NCI-H2081 treated with DMSO at 0.1 percent for 48 hours (cell line): ENCODE measurements around the gene REXO2.

ENCODE experiments used
- DNase-seq: peaks from one replicate; lab custom pipeline; 2025; lab: John Stamatoyannopoulos, UW

REXO2 gene

DNA sequence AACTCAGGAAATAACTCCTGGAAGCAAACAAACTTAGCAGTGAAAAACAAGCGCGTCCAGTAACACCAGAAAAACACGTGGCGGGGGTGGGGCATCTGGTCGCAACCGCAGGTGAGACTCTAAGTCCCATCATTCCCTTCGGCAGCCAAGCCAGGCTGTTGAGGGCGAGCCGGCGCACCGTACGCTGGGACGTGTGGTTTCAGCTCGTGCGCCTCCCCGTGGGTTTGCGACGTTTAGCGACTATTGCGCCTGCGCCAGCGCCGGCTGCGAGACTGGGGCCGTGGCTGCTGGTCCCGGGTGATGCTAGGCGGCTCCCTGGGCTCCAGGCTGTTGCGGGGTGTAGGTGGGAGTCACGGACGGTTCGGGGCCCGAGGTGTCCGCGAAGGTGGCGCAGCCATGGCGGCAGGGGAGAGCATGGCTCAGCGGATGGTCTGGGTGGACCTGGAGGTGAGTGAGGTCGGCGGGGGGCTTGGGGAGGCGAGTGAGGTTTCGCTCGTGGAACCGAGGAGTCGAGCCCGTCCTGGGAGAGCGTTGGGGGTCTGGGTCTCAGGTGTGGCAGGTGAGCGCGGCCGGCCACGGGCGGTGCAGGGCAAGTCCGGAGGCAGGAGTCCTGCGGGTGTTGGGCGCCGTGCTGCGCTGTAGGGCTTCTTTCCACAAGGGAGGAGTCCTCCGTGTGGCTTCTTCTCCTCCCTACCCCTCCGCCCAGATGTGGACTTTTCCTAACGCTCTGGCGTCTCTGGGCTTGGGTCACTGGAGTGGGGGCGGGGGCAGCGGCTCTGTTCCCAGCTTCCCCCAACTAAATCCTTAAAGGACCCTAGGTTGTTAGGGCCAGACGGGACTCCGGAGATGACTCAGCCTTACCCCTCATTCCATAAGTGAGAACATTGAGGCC is at the start of gene REXO2:
REXO2 (plus strand) TSS at position 239 of the 892 bp plus-strand sequence; CDS start at position 301, 62 bp downstream.
- DNase-seq, result peak; percentile 80

DNA sequence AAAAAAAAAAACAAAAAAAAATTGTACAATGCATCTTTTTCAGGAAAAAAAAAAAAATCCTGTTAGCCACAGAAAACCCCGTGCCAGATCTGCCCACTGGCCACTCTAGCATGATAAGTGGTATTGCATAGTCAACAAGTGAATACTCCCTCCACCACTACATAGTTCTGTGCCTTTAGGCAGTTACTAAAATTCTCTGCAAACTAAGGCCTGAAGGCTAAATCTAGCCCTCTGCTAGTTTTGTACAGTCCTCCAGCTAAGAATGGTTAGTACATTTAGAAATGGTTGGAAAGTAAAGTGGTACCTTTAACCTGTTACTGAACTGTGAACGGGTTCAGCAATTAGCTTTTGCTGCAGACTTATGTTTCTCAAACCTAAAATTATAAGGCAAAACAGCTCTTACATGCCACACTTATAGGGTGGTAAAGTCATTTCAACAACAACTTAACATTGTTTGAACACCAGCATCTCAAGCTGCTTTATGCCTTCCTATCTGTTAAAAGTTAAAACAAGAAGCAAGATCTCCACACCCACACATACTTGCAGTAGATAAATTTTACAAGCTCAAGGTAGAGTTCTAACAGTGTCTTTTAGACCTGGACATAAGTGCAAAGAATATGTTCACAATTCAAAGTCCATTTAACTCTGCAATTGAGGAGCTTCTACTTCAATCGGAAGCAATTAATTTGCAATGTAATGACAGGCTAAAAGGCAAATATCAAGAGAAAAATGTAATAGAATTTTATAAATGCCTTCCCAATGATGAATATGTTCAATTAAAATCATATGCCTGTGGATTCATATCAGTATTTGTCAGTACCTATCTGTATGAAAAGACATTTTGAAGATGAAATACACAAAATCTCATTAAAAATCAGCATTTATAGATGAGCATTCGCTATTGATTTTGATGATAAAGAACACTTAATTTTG is 46.3 kb upstream of the REXO2 start:
- DNase-seq, result no peak

DNA sequence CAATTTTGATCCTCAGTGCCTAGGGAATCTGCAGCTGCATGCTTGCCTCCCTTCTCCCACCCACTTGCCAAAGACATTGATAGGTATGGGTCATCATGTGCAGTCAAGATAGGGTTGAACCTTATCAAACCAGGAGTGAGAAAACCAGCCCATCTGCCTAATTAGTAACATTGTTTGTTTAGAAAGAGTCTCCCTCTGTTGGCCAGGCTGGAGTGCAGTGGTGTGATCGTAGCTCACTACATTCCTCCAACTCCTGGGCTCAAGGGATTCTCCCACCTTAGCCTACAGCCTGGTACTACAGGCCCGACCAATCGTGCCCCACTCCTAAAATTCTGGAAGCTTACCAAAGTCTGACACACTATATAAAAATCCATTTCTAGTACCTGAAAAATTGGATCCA is 43.5 kb upstream of the REXO2 start:
- no peak for DNase-seq

DNA sequence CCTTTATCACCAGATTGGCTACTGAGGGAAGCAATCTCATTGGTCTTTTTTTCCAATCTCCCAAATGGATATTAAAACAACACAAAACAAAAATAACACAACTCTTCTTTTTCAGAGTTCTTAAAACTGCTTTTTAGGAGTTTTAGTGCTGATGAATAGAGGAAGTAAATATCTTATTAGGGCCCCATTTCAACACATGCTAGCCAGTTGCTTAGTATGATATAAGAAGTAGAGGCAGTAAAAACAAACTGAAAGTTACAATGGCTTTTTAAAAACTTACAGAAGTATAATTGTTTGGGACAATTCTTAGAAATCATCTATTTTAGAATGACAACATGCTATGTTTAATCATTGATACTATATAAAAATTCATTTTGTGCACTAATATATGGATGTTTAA is 42.4 kb upstream of the REXO2 start:
- DNase-seq, result no peak

DNA sequence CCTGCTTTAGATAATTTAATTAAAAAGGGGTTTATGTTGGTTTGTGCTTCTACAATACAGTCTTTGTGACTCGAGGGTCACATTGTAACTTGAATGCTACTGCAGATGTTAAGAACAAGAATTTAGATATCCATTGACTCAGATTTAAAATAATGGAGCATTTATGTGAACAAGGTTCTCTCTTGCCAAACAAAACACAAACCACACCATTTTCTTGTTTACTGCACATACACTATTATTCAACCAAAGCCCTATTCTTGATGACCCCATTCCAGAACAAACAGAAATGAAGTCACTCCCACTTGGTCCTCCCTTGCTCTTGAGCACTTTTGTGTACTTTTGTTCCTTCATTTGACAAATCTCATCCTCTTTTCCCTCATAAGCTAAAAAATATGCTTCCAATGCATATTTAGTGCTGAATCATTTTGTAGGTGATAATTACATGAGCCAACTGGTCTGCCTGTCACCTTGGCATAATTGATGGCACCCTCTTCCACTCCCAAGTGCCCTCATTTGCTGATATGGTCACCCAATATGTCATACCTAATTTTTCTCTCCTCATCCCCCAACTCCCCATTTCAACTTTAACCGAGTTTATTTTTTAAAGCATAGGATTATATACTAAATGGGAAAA is 41.8 kb upstream of the REXO2 start:
- no peak for DNase-seq

DNA sequence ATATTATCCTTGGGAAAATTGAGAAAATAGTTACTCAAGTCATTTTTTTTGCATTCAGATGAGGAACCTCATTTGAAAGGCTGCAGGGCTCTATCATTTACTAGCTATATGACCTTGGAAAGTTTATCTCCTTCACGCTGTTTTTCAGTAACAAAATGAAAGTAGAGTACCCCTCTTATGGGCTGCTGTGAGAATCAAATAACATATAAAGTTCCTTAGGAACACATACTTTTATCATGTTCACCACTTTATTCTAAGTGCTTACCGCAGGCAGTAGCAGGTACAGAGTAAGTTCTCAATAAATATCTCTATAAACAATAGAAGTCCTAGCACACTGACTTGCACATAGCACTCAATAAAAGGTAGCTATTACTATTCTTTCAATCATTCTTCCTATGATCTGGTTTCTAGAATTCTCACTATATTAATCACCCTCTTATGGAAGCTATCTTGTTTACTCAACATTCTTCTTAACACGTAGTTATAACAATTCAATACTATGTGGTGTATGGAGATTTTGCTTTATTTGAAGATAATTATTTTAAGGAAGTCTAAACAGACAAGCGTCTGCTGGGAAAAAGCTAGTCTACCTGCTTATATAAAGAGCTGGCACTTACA is 40.9 kb upstream of the REXO2 start:
- DNase-seq, result no peak

DNA sequence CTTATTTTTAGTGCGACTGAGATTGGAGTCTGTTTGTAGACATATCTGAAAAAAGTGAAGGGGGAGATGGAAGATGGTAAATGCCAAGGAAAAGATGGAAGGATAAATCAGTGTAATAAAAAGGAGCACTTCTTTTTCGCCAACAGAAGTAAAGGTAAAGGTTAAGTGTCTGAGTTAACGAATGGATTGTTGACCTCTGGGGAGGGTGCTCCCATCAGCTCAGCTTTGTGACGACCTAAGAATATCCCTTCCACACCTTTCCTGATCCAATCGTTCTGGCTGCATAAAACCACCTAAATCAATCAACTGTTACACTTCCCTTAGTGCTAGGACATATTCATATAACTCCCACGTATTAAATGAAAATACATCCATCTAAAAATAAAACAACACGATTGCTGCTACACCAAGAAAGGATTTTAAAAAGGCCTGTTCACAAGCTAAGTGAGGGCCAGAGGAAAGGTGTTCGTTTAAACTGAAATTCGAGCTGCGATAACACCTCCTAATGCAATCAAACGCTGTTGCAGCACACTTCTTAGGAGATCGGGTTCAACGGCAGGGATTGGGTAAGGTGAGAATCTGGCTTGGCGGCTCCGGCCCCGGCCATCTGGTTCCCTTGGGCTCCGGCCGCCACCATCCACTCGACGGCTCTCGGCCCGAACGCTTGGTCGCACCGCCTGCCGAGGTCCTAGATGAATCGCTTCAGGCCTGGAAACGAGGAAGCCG is 39.6 kb upstream of the REXO2 start:
- DNase-seq, result no peak

DNA sequence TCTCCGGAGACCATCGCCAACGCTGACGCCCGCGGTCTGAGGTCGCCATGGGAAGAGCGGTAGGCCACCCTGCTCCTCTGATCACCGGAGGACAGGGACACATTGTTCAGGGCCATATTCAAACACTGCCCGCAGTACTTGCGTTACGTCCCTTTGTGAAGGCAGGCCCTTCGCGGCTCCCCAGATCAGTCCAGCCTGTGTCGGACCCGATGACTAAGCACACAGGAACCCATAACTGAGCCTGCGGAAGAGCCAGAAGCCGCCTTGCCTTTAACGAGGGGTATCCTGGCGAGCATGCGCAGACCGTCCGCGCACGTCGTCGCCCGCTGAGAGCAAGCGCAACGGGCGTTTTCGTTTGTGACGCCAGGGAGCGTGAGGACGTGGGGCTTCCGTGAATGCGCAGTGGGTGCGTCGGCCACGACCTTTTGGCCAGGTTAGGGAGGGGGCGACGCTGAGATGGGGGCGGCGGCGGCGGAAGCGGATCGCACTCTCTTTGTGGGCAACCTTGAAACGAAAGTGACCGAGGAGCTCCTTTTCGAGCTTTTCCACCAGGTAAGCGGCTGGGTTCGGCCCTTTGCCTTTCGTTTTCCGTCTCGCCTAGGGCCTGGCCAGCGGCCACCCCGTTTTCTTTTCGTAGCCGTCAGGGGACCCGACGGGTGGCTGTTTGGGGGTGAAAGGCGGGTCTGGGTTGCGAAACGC is 38.9 kb upstream of the REXO2 start, which contains the start of the genes C11orf71 and RBM7:
C11orf71 (minus strand) TSS at position 296 of the 699 bp plus-strand sequence; CDS start at position 116, 180 bp downstream.
RBM7 (plus strand) TSS at position 451 of the 699 bp plus-strand sequence; CDS start at position 457, 6 bp downstream.
- peak; percentile 79 for DNase-seq

DNA sequence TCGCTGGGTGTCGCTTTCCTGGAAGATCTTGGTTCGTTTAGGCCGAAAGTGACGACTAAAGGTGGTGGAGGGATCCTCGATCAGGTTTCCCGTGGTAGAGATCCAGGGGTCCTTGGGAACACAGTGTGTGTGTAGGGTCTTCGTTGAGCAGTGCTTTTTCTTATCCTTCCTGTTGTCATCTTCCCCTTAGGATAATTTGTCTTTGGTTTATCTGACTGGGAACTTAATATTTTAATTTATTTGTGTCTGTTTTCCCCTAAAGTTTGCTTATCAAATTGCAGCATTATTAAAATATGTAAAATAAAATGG is 38.4 kb upstream of the REXO2 start:
- DNase-seq, result no peak

DNA sequence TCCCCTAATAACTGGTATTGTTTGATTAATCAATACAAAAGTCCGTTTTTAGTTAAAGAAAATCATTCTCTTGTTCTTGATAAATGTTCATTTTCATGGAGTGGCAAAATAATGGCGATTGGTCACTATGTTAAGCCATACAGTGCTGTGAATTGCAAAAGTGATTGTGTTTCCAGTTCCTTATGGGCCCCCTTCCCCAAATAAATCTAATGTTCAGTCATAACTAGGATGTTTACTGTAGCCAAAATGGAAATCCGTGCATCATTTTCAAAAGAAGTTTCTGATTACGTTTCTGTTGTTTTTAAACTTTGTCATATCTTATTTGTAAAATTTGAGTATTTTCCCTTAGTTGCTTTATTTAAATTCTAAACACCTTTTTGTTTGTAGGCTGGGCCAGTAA is 38.0 kb upstream of the REXO2 start:
- no peak for DNase-seq

DNA sequence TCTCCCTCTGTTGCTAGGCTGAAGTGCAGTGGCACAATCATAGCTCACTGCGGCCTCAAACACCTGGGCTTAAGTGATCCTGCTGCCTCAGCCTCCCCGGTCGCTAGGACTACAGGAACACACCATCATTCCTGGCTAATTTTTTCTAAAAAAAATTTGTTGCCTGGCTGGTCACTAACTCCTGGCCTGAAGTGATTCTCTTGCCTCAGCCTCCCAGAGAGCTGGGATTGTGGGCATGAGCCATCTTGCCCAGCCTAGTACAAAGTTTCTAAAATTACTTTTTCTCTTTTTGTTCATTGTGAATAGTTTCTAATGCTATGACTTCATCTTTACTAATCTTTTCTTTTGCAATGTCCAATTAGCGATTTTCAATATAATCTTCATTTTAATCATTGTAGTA is 26.3 kb upstream of the REXO2 start:
- no peak for DNase-seq

DNA sequence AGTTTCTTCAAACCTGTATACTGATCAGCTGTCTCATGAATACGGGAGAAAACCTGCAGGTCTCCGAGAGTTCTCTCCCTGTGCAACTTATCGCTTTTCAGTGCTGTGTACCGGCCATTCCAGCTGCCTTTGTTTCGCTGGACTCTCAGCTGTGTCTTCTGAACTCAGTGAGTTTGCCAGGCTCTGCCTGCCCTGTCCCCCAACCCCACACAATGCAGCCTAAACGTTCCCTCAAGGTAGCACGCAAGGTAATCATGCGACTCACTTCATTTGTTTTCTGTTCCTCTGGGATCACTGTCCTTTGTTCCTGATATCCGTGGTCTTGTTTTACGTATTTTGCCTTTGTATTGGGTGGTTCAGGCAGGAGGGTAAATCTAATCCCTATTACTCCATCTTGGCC is 25.3 kb upstream of the REXO2 start:
- DNase-seq, result no peak

DNA sequence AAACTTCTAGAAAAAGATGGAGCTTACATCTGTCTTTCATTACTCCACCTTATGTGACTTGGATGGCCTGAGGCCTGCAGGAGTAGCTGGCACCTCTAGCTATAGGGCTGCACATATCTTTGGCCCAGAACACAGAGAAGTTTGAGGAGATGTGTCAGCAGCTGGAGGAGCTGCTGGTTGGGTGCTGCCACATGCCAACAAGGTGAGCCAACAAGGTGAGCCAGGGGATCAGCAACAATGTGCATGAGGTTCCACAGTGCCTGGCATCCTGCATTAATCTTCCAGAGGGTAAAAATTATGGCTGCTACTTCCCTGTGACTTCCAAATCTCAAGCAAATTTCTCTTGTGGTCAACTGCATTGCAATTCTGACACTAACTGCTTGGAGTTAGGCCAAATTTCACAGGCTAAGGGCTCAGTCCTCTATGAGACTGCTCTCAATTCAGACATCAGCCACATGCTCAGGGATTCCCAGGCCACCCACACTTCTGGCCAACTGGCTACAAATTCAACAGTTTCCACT is 22.8 kb upstream of the REXO2 start:
- no peak for DNase-seq

DNA sequence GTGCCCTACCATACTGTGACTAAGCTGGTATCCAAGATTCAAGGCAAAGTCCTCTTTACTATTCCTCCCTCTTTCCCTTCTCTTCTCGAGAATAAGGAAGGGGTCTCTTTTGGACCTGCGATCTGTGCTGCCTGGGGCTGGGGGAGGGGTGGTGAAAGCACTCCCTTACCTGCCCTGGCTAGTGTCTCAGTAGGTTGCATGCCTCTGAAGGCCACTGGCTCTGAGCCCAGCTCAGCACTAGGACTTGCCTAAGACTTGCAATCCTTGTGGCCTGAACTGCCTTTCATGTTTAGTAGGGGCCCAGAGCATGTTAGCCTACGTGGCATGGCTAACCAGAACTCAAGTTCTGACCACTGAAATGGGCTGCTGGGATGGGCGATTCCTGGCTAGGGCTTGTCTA is 13.0 kb upstream of the REXO2 start:
- no peak for DNase-seq

DNA sequence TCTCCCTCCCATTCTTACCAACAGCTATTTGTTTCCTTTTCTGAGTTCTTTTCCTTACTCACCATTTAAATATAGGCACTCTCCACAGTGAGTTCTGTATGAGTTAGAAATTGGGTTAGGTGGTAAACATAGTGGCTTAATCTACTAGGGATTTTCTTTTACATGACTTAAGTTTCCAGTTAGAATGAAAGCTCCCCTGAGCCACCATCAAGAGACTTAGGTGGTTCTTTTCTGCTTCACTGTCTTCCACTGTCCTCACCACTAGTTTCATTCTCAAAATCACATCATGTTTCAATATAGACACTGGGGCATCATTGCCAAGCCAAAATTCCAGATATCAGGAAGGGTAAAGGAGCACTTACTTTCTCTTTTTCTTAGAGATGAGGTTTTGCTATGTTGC is 9.0 kb upstream of the REXO2 start:
- no peak for DNase-seq

DNA sequence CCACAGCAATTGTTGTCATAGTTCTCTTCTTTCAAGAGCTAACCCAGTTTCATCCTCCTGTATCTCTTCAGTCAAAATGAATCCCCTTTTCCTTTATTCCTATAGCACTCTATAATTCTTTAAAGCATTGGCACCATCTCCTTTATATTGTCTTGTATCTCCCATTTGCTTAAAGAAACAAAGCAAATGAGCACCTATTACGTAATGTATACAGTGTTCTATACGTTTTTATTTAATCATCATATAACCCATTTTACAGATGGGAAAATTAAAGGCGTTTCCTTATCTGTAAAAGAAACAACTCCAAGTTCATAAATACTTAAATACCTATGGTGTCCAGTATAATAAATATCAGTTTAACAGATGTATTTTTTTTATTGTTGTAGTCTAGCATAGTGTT is 6.4 kb upstream of the REXO2 start:
- no peak for DNase-seq

DNA sequence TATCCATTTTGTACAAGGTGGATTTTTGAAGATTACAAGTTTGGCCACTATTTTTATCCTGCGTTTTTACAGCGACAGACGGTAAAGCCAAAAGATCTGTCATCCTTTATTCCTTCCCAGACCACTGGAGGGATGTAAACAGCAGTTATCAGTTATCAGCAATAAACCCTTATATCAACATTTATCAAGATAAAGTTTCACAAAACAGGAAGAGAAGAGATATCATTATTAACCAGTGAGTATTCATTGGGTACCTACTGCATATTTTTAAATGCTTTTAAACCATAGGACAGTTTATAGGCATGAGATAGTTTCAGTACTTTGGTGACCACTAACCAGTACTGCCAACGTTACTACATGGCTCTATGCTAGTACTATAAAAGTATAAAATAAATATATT is 5.9 kb upstream of the REXO2 start:
- no peak for DNase-seq

DNA sequence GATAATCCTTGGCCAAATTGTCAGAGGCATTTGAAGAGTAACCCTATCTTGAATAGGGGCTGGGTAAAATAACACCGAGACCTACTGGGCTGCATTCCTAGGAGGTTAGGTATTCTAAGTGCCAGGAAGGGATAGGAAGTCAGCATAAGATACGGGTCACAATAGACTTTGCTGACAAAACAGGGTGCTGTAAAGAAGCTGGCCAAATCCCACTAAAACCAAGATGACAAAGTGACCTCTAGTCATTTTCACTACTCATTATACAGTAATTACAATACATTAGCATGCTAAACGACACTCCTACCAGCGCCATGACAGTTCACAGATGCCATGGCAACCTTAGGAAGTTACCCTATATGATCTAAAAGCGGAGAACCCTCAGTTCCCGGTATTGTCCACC is 964 bp upstream of the REXO2 start:
- no peak for DNase-seq

DNA sequence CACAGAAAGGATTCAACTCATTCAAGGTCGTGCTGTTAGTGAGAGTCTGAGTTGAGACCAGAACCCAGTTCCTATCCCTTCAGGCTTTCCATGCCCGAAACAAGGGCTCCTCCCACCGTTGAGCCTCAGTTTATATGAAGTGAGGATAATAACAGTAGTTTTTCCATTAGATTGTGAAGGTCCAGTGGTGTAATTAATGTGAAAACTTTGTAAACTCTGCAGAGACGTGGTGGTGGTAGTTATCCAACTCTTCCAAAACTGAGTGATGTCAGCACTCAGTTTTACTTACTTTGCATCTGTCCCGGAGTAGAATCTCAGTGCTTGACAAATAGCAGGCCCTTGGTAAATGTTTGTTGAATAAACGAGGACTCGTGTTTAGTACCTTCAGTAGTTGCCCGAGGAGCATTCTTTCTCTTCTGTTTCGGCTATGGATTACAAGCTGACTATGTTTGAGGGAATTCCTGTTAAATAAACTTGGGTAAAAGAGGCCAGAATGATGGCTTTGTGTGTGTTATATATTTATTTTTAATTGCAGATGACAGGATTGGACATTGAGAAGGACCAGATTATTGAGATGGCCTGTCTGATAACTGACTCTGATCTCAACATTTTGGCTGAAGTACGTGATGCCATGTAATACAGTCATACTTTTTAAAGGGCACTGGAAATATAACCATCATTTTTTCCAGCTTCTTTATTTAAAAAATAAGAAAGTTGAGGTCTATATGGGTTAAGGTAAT is 1.0 kb downstream of the REXO2 start:
- no peak for DNase-seq
